MM.1S (cell line): ENCODE results near the gene AKAP5.

ENCODE experiments used
- EZH2 ChIP-seq: fragments of 300-600 bp; sonication (generic); optimal IDR thresholded peaks from 2 replicates; pipeline ENCODE3; 2017; ENCODE audit warnings: low read depth, mild to moderate bottlenecking, antibody characterized with exemption, low read length, mixed read lengths
- EZH2phosphoT487 ChIP-seq: fragments of 300-600 bp; sonication (generic); IDR thresholded peaks from 2 replicates; pipeline ENCODE4 v1.6.1; 2018; ENCODE audit warnings: antibody characterized with exemption, low read length
- TF ChIP-seq, protein P1 (sequence below): fragments of 300-600 bp; sonication (generic); IDR thresholded peaks from 2 replicates; pipeline ENCODE4 v1.5.1; 2016; ENCODE audit warnings: antibody characterized with exemption, low read length, mixed read lengths

DNA sequence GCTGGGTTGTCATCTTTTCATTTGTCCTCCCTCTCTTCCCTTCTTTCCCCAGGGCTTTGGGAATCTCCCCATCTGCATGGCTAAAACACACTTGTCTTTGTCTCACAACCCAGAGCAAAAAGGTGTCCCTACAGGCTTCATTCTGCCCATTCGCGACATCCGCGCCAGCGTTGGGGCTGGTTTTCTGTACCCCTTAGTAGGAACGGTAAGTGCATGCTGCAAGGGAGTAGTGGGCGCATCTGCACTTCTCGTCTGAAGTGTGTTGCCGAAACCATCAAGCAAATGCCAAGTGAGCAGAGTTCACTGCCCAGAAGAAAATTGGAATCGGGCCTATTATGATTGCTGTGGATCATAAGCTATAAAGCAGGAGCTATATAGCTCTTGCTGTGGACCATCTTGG is 10.6 kb upstream of the AKAP5 start:
- TF ChIP-seq, protein P1, sequence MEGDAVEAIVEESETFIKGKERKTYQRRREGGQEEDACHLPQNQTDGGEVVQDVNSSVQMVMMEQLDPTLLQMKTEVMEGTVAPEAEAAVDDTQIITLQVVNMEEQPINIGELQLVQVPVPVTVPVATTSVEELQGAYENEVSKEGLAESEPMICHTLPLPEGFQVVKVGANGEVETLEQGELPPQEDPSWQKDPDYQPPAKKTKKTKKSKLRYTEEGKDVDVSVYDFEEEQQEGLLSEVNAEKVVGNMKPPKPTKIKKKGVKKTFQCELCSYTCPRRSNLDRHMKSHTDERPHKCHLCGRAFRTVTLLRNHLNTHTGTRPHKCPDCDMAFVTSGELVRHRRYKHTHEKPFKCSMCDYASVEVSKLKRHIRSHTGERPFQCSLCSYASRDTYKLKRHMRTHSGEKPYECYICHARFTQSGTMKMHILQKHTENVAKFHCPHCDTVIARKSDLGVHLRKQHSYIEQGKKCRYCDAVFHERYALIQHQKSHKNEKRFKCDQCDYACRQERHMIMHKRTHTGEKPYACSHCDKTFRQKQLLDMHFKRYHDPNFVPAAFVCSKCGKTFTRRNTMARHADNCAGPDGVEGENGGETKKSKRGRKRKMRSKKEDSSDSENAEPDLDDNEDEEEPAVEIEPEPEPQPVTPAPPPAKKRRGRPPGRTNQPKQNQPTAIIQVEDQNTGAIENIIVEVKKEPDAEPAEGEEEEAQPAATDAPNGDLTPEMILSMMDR, result no peak
- no peak for TF ChIP-seq EZH2
- TF ChIP-seq EZH2phosphoT487, result no peak
